GM19023 (cell line): Measurements from ENCODE around the gene NPIPA5.
"Not testable (repeated sequence)": the region's sequence is repeated elsewhere in the genome, so short reads cannot be mapped to it uniquely, and the experiment has no call there.

Experiments
- ATAC-seq: cut with Tn5 transposase; IDR thresholded peaks from one replicate; pipeline ENCODE4 v1.9.1; 2021; ENCODE audit warnings: mild to moderate bottlenecking, moderate library complexity; ENCODE audit not compliant: unreplicated experiment

Gene NPIPA5

DNA sequence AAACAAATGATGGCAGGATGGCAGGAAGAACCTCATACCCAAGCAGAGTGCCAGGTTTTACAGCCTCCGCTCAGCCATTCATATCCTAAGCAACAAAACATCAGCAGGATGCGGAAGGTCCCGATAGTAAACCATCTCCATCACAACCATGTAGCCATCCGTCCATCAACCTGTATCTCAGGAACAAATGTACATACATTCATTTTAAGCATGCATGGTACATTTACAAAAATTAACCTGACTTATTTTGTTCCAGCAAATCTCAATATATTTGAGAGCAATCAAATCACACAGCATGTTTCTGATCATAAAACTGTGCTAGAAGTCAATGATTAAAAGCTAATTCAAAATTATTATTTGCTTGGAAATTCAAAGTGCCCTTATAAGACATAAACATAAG is at the start of gene NPIPA5:
TSS of gene NPIPA5 (minus strand) at position 101 of the 400 bp plus-strand sequence. CDS start at position 101, 0 bp downstream.
- not testable (repeated sequence) for ATAC-seq

DNA sequence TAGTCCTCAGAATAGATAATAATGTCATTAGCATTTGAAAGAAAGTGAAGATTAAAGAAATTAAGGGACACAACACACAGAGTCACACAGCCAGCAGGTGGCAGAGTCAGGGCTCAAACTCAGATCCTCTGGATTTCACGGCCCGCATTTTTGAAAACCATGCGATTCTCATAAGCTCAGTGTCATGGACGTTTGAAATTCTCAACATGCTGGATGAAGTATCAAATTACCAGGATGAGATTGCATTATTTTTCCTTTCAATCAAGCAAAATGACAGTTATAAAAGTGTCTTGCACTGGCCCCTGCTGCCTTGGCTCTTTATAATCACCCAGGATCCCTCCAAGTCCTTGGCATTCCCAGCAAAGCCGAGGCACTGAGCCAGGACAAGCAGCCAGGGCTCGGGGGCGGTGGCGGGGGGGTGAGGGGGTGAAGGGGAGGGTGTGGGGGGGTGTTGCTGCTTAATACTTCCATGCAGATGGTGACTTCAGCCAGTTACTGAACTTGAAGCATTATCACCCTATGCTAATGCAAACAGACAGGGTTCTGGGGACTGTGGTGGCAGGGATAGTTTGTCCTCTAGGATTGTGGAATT is 49.6 kb upstream of the NPIPA5 start:
- ATAC-seq, result no peak

DNA sequence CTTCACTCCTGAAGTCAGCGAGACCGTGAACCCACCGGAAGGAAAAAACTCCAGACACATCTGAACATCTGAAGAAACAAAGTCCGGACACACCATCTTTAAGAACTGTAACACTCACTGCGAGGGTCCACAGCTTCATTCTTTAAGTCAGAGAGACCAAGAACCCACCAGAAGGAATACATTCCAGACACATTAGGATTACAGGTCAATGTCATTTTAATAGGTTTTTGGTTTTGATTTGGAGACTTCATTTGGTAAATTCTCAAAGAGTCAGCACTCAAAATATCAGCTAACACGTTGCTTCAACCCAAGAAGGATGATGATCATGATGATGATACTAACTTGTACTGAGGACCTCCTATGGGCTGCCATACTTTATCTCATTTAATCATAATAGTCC is 48.7 kb upstream of the NPIPA5 start:
- no peak for ATAC-seq

DNA sequence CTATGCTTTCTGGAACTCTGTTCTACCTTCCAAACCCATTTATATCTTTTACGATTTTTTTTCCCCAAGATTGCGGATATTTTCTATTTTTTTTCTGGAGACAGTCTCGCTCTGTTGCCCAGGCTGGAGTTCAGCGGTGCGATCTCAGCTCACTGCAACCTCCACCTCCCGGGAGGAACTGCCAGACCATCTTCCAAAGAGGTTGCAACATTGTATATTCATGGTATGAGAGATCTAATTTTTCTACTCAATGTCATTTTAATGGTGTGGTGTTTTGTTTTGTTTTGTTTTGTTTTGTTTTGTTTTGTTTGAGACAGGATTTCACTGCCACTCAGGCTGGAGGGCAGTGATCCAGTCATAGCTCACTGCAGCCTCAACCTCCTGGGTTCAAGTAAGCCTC is 47.8 kb upstream of the NPIPA5 start:
- ATAC-seq, result no peak

DNA sequence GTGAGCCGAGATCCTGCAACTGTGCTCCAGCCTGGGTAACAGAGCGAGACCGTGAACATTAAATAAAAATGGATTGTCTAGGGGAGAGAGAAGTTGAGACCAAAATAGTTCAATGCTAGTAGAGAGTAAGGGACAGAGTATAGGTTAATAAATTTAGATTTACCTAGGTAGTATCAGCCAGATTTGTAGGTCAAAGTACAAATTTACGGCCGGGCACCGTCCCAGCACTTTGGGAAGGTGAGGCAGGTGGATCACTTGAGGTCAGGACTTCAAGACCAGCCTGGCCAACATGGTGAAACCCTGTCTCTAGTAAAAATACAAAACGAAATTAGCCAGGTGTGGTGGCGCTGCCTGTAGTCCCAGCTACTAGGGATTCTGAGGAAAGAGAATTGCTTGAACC is 44.1 kb upstream of the NPIPA5 start:
- ATAC-seq, result no peak

DNA sequence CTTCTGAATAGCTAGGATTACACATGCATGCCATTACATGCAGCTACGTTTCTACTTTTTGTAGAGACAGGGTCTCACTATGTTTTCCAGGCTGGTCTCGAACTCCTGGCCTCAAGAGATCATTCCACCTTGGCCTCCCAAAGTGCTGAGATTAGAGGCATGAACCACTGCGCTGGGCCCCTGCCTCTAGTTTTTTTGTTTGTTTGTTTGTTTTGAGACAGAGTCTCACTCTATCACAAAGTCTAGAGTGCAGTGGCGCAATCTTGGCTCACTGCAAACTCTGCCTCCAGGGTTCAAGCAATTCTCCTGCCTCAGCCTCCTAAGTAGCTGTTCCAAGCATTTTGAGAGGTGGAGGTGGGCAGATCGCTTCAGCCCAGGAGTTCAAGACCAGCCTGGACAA is 43.6 kb upstream of the NPIPA5 start:
- not testable (repeated sequence) for ATAC-seq

DNA sequence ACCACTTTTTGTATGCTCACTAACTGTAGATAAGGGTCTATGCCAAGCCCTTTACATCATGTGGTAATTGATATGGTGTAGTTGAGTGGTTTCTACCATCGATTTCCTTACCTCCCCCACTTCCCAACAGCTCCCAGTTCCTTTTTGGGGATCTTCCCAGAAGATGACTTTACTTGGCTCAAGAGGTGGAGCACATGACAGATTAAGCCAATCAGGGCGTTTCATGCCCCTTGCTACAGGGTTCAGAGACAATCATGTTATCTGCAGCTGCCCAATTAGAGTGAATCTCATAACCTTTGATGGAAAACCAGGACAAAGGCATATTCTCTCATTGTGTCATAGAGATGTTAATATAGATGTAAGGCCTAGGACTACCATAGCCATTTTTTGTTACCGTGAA is 40.1 kb upstream of the NPIPA5 start:
- no peak for ATAC-seq

DNA sequence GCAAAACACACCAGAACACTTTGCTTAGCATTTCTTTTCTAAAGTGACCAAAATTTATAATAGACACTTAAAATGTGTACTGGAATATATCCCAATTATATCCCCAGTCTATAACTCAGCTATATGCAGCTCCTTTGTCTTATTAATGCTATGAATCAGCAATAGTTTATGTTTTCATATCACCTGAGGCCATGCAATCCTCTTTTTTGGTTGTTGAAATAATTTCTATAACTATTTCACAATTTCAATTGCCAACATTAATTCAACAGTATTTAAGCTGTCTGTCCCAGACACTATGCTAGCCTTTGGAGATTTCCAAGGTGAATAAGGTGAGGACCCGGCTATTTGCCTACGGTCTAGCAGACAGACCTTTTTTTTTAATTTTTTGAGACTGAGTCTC is 39.1 kb upstream of the NPIPA5 start:
- ATAC-seq, result no peak

DNA sequence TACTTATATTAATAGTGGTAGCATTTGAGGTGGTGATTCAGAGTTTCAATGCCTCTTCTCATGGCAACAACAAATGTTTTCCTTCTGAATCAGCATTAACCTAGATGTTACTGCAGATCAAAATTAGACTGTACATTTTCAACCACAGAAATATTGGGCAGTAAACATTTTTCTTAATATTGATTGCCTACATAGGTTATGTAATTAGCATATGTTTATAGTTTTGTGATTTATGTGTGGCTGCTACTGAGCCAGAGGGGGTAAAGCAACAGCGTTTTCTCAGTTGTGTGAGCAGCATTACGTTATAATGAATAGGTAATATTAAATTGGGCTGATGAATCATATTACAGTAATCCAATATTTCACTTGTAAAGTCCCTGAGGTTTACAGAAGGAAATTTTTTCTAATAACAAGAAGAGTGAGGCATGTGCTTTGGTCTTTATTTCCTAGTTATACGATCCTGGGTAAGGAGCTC is 37.5 kb upstream of the NPIPA5 start:
- ATAC-seq, result no peak

DNA sequence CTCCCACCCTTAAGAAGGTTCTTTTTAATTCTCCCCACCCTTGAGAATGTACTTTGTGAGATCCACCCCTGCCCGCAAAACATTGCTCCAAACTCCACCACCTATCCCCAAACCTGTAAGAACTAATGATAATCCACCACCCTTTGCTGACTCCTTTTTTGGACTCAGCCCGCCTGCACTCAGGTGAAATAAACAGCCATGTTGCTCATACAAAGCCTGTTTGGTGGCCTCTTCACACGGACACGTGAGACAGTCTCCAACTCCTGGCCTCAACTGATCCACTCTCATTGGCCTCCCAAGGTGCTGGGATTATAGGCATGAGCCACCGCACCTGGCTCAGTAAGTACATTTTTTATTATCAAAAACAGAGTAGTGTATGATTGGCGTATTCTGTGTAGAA is 31.4 kb upstream of the NPIPA5 start:
- not testable (repeated sequence) for ATAC-seq

DNA sequence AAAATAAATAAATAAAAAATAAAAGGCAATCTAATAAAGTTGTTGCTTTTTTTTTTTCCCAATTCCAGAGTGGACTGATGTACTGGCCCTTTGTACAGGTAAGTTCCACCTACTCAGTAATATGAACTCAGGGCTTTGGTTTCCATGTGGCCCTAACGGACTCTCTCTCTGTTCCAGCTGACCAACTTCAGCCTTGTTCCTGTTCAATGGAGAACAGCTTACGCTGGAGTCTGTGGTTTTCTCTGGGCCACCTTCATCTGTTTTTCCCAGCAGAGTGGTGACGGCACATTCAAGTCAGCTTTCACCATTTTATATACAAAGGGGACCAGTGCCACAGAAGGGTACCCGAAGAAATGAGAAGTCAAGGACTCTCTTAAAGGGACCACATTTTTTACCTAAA is 29.7 kb upstream of the NPIPA5 start:
- ATAC-seq, result not testable (repeated sequence)

DNA sequence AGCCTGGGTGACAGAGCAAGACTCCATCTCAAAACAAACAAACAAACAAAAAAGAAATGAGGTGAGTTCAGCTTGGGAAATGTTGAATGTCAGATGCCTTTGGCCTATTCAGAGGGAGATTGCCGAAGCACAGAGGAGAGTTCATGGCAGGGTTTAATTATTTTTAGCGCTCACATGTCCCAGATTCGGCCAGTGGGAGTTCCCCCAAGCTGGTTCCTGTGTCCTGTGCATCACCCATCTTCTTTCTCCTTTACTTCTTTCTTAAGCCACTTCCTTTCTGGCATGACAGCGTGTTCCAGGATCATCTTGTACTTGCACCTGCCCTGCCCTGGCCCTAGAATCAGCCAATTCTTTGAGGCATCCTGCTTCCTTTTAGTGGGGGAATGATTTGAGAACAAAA is 26.7 kb upstream of the NPIPA5 start:
- no peak for ATAC-seq

DNA sequence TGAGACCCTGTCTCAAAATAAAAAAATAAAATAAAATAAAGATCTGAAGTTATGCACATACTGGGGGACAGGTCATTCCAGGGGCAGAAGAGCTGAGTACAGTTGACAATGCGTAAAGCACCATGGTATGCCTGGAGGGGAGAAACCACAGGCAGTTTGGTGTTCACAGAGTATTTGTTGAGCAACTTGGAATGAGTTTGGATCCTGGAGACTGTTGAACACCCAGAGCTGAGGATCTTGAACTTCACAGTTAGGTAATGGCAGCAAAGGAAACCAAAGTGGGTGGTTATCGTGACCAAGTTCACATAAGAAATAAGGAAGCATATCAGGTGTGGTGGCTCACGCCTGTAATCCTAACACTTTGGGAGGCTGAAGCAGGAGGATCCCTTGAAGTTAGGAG is 26.0 kb upstream of the NPIPA5 start:
- ATAC-seq, result not testable (repeated sequence)

DNA sequence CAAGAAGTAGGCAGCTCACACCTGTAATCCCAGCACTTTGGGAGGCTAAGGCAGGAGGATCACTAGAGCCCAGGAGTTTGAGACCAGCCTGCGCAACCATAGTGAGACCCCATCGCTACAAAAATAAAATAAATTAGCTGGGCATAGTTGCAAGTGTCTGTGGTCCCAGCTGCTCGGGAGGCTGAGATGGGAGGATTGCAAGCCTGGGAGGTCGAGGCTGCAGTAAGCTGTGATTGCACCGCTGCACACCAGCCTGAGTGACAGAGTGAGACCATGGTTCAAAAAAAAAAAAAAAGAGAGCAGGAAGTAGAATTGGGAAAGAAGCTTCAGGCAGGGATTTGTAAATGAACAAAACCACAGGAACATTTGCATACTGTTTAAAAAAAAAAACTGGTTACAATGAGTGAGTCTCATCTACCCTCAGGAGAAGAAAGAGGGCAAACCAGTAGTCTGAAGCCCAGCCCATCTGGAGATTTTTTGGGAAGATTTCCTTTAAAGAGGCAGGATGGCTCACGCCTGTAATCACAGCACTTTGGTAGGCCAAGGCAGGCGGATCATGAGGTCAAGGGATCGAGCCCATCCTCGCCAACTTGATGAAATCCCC is 25.4 kb upstream of the NPIPA5 start:
- ATAC-seq, result no peak

DNA sequence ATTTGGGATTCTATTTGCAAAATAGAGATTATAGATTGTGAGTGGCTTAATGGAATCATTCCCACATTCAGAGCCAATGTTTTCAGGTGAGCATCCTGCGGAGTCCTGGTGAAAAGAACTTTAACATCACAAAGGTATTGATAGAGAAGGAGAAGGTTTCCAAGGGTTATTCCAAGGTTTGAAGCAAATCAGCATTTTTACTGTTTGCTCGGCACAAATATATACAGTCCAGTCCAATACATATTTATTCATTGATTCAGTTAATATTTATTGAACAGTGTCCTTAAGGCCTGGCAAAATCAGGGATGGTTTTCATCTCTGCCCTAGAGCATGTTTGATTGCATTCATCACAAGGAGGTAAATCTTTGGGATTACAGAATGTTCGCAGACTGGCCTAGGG is 23.9 kb upstream of the NPIPA5 start:
- no peak for ATAC-seq

DNA sequence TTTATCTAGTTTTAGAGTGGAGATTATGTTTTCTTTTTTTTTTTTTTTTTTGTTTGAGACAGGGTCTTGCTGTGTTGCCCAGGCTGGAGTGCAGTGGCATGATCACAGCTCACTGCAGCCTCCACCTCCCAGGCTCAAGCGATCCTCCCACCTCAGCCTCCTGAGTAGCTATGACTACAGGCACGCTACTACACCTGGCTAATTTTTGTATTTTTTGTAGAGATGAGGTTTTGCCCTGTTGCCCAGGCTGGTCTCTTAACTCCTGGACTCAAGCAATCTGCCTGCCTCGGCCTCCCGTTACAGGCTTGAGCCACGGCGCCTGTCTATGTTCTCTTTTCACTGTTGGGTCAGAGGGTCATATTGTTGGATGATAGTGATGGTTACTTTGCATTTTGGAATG is 22.2 kb upstream of the NPIPA5 start:
- ATAC-seq, result not testable (repeated sequence)

DNA sequence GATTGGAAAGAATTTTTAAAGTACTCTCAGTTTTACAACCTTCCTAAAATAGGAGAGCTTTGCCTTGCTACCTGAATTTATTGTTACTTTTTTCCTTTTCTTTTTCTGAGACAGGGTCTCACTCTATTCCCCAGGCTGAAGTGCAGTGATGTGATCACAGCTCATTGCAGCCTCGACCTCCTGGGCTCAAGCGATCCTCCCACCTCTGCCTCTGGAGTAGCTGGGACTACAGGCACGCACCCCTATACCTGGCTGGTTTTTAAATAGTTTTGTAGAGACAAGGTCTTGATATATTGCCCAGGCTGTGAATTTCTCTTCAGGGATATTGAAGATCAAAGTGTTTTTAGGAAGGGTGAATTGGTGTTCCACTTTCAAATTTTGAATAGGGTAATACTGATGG is 21.2 kb upstream of the NPIPA5 start:
- ATAC-seq, result no peak

DNA sequence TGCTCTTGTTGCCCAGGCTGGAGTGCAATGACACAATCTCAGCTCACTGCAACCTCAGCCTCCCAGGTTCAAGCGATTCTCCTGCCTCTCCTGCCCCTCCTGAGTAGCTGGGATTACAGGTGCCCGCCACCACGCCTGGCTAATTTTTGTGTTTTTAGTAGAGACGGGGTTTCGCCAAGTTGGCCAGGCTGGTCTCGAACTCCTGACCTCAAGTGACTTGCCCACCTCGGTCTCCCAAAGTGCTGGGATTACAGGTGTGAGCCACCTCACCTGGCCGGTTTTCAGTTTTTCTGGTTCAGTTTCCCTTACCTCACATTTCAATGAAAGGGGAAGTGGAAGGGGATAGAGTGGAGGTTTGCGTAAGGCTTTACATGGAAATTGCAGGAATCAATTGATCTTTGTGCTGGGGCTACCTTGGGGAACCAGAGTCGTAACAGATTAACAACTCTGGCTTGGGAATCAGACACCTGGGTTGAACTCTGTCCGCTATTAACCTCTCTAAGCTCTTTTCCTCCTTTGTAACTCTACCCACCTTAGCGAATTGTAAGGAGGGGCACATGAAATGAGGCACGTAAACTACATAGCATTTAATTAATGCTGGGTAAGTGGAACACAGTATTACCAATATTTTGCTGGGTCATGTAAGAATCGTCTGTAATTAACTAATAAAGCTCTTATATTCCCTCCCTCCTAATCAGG is 20.7 kb upstream of the NPIPA5 start:
- ATAC-seq, result no peak

DNA sequence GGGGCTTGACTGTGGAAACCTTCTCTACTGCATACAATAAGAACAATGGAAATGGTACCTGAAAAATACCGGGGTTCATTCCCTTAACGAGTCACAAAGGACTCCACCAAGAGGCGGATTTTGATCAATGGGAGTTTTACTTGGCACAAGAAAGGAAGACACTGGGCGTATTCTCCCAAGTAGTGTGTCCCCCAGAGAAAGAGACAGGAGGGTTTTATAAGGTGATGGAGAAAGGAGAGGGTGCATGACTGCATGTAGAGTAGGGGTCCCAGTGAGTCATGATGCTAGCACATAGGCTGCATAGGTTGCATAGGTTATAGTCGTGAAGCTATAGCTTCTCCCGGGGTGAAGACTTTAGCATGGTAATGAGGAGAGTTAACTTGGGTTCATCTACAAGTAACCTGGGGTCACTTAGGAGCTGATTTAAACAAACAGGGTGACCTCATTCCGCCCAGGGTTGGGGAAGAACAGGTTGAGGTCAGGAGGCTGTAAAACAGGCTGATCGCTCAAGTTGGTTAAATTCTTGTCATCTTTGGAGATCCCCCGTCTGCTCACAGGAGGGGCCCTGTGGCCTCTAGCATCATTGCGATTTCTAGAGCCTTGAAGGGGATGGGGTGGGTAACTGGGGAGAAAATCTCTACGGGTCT is 19.0 kb upstream of the NPIPA5 start:
- ATAC-seq, result no peak

DNA sequence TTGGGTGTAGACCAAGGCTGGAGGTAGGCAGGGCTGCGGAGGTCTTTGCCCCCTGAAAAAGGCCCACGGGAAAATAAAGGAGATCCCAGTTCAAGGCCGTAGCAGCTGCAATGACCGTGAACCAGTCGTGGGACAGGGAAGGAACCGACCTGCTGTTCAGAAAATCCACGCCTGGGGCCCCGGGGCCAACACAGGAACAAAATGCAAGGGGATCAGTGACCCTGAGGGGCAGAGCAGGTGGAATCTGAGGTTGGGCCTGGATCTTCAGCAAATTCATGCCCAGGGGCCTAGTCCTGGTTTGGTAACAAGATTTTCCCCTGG is 18.4 kb upstream of the NPIPA5 start:
- ATAC-seq, result not testable (repeated sequence)

DNA sequence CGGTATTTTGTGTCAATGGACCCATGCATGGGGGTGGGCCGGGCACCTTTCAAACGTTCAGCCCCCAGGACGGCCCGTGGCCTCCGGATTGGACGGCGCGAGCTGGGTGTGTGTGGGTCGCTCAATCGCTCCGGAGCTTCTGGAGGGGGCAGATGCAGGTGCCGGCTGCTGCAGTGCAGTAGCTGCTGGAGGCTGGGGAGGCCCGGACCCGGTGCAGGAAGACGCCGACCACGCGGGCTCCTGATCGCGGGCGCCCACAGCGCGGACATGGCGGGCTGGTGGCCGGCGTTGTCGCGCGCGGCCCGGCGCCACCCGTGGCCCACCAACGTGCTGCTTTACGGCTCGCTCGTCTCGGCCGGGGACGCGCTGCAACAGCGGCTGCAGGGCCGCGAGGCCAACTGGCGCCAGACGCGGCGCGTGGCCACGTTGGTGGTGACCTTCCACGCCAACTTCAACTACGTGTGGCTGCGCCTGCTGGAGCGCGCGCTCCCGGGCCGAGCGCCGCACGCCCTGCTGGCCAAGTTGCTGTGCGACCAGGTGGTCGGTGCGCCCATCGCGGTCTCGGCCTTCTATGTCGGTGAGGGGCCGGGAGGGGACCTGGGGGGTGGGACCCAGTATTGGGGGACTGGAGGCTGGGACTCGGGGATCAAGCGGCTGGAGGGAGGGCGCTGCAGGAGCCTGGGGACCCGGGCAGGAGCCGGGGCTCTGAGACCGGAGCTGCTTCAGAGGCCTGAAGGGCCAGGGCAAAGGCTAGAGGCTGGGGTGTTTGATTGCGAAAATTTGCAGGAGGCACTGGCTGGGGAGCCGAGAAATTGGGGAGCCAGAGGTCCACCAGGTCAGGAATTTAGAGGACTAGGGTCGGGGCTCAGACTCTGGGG is 17.8 kb upstream of the NPIPA5 start, which contains the start of gene MPV17L:
TSS of gene MPV17L (plus strand) at position 124 of the 878 bp plus-strand sequence. CDS start at position 268, 144 bp downstream.
- not testable (repeated sequence) for ATAC-seq
